ENCODE measurements around the gene SPAG16. TPM values are rescaled to one million over a fixed set of nuclear protein-coding genes. Genes with fewer than 3 reads are reported as not detected.

The SPAG16 gene
- total RNA-seq, 1 experiment from 2014 or later = 17.2 TPM

DNA sequence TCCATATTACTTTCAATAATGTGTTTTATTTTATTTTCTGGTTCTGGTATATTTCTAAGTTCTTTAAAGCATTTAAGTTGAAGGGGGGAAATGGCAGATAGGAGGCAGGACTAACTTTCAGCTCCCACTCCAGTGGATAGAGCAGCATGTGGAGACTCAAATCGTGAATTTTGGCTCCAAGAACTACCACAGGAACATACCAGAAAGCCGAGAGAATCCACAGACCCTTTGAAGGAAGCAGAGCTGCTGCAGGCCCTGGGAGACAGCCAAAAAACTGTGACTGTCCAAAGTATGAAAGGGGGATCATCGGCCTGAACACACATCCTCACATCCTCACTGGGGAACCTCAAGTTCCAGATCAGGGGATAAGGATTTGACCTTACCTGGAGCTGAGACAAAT lies 919.0 kb downstream of the SPAG16 start:
- no peak overlapping the region for H3K9ac ChIP-seq (ENCODE audit: low read length)
- CTCF ChIA-PET = no interaction called here
- no peaks in the 10 kb centered on the region for H3K9me3 ChIP-seq (ENCODE audit: low read length)
- intact Hi-C loops (cut with micrococcal nuclease) = no loop called here
- no peaks in the 10 kb centered on the region for H4K20me1 ChIP-seq (ENCODE audit: low read length)
- H3F3A ChIP-seq (ENCODE audit: low read length, unreplicated experiment) = no peaks in the 10 kb centered on the region
- no peaks in the 10 kb centered on the region for H3K79me2 ChIP-seq (ENCODE audit: low read length)
- TF ChIP-seq, protein P1, sequence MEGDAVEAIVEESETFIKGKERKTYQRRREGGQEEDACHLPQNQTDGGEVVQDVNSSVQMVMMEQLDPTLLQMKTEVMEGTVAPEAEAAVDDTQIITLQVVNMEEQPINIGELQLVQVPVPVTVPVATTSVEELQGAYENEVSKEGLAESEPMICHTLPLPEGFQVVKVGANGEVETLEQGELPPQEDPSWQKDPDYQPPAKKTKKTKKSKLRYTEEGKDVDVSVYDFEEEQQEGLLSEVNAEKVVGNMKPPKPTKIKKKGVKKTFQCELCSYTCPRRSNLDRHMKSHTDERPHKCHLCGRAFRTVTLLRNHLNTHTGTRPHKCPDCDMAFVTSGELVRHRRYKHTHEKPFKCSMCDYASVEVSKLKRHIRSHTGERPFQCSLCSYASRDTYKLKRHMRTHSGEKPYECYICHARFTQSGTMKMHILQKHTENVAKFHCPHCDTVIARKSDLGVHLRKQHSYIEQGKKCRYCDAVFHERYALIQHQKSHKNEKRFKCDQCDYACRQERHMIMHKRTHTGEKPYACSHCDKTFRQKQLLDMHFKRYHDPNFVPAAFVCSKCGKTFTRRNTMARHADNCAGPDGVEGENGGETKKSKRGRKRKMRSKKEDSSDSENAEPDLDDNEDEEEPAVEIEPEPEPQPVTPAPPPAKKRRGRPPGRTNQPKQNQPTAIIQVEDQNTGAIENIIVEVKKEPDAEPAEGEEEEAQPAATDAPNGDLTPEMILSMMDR (conservative IDR thresholded peaks at IDR 0.05; ENCODE audit: low read depth, low read length) = no peak
- TF ChIP-seq EZH2phosphoT487 (IDR thresholded peaks at IDR 0.05; ENCODE audit: borderline replicate concordance, low read length) (no peak), EZH2 (IDR thresholded peaks at IDR 0.05; ENCODE audit: low read length, unreplicated experiment) (no peak)
- H3K9me2 ChIP-seq (replicated peaks; ENCODE audit: low read length) = no peaks in the 10 kb centered on the region
- no peaks in the 10 kb centered on the region for H3K36me3 ChIP-seq (ENCODE audit: low read depth, low read length)
- no TSS peak for BruUV-seq (replicated peaks)
- H2AFZ ChIP-seq (ENCODE audit: low read length) = no peak overlapping the region
- H3K27ac ChIP-seq (ENCODE audit: low read length) = no peak overlapping the region
- H3K27me3 ChIP-seq (ENCODE audit: low read length) = no peaks in the 10 kb centered on the region
- no peak overlapping the region for H3K4me3 ChIP-seq (ENCODE audit: low read length)
- no peak overlapping the region for H3K4me2 ChIP-seq (ENCODE audit: low read length)
- POLR2A ChIA-PET (ENCODE audit: unreplicated experiment) = no interaction called here
- no peak for ATAC-seq
- H3K4me1 ChIP-seq (ENCODE audit: insufficient read depth, low read length) = no peaks in the 10 kb centered on the region
- DNase-seq = no peak

DNA sequence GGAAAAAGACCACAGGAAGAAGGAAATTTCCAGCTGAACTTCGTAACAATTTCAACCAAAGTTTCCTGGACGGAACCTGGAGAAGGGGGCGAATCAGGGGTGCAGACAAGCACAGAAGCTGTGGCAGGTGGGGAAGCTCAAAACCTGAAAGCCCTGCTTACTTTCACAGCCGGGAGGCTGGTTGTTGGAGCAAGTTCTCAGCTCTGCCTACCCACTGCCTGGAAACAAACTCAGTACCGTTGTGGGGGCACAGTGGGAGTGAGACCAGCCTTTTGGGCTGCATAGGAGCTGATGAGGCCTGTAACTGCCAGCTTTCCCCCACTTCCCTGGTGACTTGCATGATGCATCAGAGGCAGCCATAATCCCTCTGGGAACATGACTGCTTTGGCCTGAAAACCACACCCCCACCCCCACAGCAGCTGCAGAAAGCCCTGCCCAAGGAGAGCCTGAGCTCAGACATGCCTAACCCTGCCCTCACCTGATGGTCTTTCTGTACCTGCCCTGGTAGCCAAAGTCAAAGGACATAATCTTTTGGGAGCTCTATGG lies 919.6 kb downstream of the SPAG16 start:
- H3K9me2 ChIP-seq (replicated peaks; ENCODE audit: low read length) = no peaks in the 10 kb centered on the region
- H3K27ac ChIP-seq (ENCODE audit: low read length) = no peak overlapping the region
- no peak overlapping the region for H3K9ac ChIP-seq (ENCODE audit: low read length)
- H3K79me2 ChIP-seq (ENCODE audit: low read length) = no peaks in the 10 kb centered on the region
- no peaks in the 10 kb centered on the region for H3K36me3 ChIP-seq (ENCODE audit: low read depth, low read length)
- ATAC-seq = no peak
- H2AFZ ChIP-seq (ENCODE audit: low read length) = 0 out of 2 replicates have a peak overlapping the region, but pooled peaks have one; percentile 30
- H3K4me1 ChIP-seq (ENCODE audit: insufficient read depth, low read length) = no peaks in the 10 kb centered on the region
- H3K4me2 ChIP-seq (ENCODE audit: low read length) = no peak overlapping the region
- no TSS peak for BruUV-seq (replicated peaks)
- H3K9me3 ChIP-seq (ENCODE audit: low read length) = no peaks in the 10 kb centered on the region
- ChIA-PET POLR2A (ENCODE audit: unreplicated experiment) (no interaction called here), CTCF (no interaction called here)
- H4K20me1 ChIP-seq (ENCODE audit: low read length) = no peaks in the 10 kb centered on the region
- no peak for DNase-seq
- H3K27me3 ChIP-seq (ENCODE audit: low read length) = no peaks in the 10 kb centered on the region
- intact Hi-C loops (cut with micrococcal nuclease) = no loop called here
- no peak overlapping the region for H3K4me3 ChIP-seq (ENCODE audit: low read length)
- H3F3A ChIP-seq (ENCODE audit: low read length, unreplicated experiment) = no peaks in the 10 kb centered on the region
- TF ChIP-seq, protein P1 (conservative IDR thresholded peaks at IDR 0.05; ENCODE audit: low read depth, low read length) = no peak
- TF ChIP-seq EZH2 (IDR thresholded peaks at IDR 0.05; ENCODE audit: low read length, unreplicated experiment) = no peak
- no peak for TF ChIP-seq EZH2phosphoT487 (IDR thresholded peaks at IDR 0.05; ENCODE audit: borderline replicate concordance, low read length)

DNA sequence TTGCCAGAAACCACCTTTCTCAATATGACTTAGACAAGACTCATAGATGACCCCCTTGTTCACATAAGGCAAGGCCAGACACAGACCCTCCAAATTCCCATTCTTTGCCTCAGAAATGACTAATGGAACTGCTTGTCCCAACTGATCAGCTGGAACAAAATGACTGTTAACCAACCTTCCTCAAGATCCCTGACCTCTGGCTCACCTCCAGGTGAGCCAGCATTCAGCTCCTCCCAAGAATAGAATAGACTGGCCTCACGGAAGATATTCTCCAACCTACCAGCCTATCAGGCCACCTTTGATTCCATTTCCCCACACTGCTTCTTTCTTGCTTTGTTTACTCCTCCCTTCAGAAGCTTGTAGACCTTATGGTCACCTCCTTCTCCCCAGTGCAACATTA lies 930.8 kb downstream of the SPAG16 start:
- ChIA-PET CTCF (no interaction called here), POLR2A (ENCODE audit: unreplicated experiment) (no interaction called here)
- 0 out of 2 replicates have a peak, but pooled peaks cover under 1% of the 10 kb centered on the region for H3K9me2 ChIP-seq (replicated peaks; ENCODE audit: low read length)
- intact Hi-C loops (cut with micrococcal nuclease) = no loop called here
- H4K20me1 ChIP-seq (ENCODE audit: low read length) = no peaks in the 10 kb centered on the region
- H3K27me3 ChIP-seq (ENCODE audit: low read length) = no peaks in the 10 kb centered on the region
- no peak overlapping the region for H2AFZ ChIP-seq (ENCODE audit: low read length)
- H3K4me3 ChIP-seq (ENCODE audit: low read length) = no peak overlapping the region
- no peak overlapping the region for H3K27ac ChIP-seq (ENCODE audit: low read length)
- H3K9ac ChIP-seq (ENCODE audit: low read length) = no peak overlapping the region
- no peaks in the 10 kb centered on the region for H3K36me3 ChIP-seq (ENCODE audit: low read depth, low read length)
- no TSS peak for BruUV-seq (replicated peaks)
- no peaks in the 10 kb centered on the region for H3K4me1 ChIP-seq (ENCODE audit: insufficient read depth, low read length)
- no peaks in the 10 kb centered on the region for H3K79me2 ChIP-seq (ENCODE audit: low read length)
- ATAC-seq = no peak
- DNase-seq = peak; percentile 4
- H3K4me2 ChIP-seq (ENCODE audit: low read length) = no peak overlapping the region
- no peaks in the 10 kb centered on the region for H3F3A ChIP-seq (ENCODE audit: low read length, unreplicated experiment)
- H3K9me3 ChIP-seq (ENCODE audit: low read length) = no peaks in the 10 kb centered on the region
- TF ChIP-seq EZH2phosphoT487 (IDR thresholded peaks at IDR 0.05; ENCODE audit: borderline replicate concordance, low read length) = no peak
- TF ChIP-seq EZH2 (IDR thresholded peaks at IDR 0.05; ENCODE audit: low read length, unreplicated experiment) = no peak
- TF ChIP-seq, protein P1 (conservative IDR thresholded peaks at IDR 0.05; ENCODE audit: low read depth, low read length) = no peak
